Smooth muscle cell of trachea (primary cell): ENCODE measurements around the gene MSGN1. TPM values are rescaled to one million over a fixed set of nuclear protein-coding genes. Genes with fewer than 3 reads are reported as not detected.

ENCODE experiments used
- total RNA-seq: library from RNA; depleted of rRNA; stranded (reverse); fragments of >200 nt; gene quantifications from 2 replicates; pipeline ENCODE4 v1.2.1, GENCODE V29; 2014

Gene MSGN1, protein sequence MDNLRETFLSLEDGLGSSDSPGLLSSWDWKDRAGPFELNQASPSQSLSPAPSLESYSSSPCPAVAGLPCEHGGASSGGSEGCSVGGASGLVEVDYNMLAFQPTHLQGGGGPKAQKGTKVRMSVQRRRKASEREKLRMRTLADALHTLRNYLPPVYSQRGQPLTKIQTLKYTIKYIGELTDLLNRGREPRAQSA
- total RNA-seq, result not detected in 2 replicates

DNA sequence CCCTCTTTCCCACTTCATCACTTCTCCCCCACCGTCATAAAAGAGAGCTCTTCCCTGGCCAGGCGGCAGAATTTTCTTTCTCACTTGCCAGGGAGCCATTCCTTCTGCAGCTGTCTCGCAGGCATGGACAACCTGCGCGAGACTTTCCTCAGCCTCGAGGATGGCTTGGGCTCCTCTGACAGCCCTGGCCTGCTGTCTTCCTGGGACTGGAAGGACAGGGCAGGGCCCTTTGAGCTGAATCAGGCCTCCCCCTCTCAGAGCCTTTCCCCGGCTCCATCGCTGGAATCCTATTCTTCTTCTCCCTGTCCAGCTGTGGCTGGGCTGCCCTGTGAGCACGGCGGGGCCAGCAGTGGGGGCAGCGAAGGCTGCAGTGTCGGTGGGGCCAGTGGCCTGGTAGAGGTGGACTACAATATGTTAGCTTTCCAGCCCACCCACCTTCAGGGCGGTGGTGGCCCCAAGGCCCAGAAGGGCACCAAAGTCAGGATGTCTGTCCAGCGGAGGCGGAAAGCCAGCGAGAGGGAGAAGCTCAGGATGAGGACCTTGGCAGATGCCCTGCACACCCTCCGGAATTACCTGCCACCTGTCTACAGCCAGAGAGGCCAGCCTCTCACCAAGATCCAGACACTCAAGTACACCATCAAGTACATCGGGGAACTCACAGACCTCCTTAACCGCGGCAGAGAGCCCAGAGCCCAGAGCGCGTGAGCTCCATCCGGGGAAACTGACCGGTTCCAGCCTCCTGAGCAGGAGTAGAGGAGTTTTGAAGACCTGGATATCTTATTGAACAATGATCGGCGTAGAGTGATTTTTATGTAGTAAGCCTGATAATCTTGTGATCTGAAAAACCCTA lies at the start of gene MSGN1:
MSGN1 (plus strand) TSS at position 65 of the 850 bp plus-strand sequence; CDS start at position 124, 59 bp downstream.

Other genes with a start within 250 kb of the MSGN1 start
- gene SMC6, start 62.6 kb upstream of the MSGN1 start, total RNA-seq, result 16.0 and 28.8 TPM in 2 replicates
- gene GEN1, start 62.3 kb upstream of the MSGN1 start, total RNA-seq, result 4.3 and 22.8 TPM in 2 replicates
- 1.0 and 1.3 TPM in 2 replicates for gene KCNS3, start 62.2 kb downstream of the MSGN1 start, total RNA-seq